Activated CD4-positive, CD25-positive, alpha-beta regulatory T cell treated with anti-CD3 and anti-CD28 coated beads, Interleukin-2, amount 50 U/mL, for 16 hours (primary cell): ENCODE data around the gene INSM1.

Source experiments
- DNase-seq: peaks from one replicate; pipeline ENCODE4 v3.0.0-alpha.2; 2020; ENCODE audit warnings: low read depth, low spot score

INSM1 gene

GRCh38 chr20:20417876-20418676, 50.2 kb downstream of the INSM1 start:
- DNase-seq = no peak
